SH-SY5Y (cell line): ENCODE measurements around the gene TMEM50B.

ENCODE experiments used
- GATA2 ChIP-seq: IDR thresholded peaks from 2 replicates; pipeline ENCODE4 v1.6.1; 2011; ENCODE audit warnings: mild to moderate bottlenecking, low read depth, low read length
- GATA3 ChIP-seq: IDR thresholded peaks from 2 replicates; pipeline ENCODE4 v1.6.1; 2011; ENCODE audit warnings: low read depth, mild to moderate bottlenecking, low read length, moderate library complexity

DNA sequence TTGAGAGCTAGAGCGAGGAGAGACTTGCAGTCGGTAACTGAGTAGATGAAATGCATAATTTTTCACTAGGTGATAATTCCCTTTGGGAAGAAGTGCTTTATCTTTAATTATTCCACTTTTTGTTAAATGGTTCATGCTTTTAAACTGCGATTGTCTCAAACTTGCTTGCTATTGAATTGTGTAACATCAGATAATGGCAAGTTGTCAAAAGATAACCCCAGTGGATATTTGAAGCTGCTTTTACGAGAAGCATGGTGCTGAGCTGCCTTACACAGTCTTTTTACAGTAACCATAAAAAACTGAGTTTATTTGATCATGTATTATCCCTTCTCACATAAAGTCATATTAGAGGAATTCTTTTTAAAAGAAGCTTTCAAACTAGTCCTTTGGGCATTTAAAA, 30.2 kb downstream of the TMEM50B start:
- TF ChIP-seq GATA3: no peak
- TF ChIP-seq GATA2: no peak
